Activated naive CD4-positive, alpha-beta T cell treated with anti-CD3 and anti-CD28 coated beads, Interleukin-2, amount 10 ng/mL, durations not matched to agents 5 hours and 36 hours (primary cell): Measurements from ENCODE around the gene CYTIP. TPM values are rescaled to one million over a fixed set of nuclear protein-coding genes. Genes with fewer than 3 reads are reported as not detected.

Experiments
- total RNA-seq, 2 experiments: library from RNA; stranded (reverse); gene quantifications; one replicate each; pipeline ENCODE4 v1.2.3, GENCODE V29; 2021

Gene CYTIP
- 100 to 1,000 TPM; 319 to 334 TPM for total RNA-seq

DNA sequence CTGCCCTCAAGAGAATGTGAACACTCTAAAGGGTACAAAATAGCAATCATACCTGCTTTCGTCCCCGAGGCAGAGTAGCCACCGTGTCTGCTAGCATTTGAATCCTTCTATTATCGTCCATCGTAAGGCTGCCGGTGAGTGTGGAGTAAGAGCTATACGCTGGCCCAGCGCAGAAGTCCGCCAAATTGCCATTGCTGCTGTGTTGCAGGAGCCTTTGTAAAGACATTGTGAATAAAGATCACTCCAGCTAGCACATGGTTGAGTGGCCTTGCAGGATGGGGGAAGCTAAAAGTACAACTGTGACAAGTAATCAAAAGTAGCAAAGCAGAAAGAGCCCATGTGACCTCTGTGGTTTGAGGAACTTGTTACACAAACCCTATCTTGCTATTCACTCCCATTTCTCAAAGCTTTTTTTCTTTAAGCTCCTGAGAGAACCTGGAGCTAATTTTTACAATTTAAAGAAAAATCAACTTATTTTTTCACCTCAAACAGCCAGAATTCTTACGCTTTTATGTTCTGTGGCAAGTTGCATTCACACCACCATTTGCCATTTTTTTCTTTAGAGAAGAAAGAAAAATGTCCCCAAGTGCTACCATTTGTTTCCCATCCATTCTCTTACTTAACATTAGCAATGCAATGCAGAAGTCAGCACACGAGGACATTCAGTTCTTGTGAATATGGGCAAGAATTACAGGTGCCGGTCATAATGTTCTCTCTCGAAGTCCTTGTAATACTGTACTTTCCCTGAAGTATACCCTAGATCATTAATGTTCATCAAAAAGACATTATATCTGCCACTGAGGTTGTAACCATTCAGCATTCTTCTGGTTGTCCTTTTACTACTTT, at the start of gene CYTIP:
Gene CYTIP (minus strand): TSS at position 295 of the 846 bp plus-strand sequence. CDS start 69 bp downstream, at position 226.

Other genes with a start within 250 kb of the CYTIP start
- not detected for gene GALNT5, start 186.4 kb downstream of the CYTIP start, total RNA-seq
- 1 to 10 TPM; 3.1 to 3.5 TPM for gene ERMN, start 118.3 kb downstream of the CYTIP start, total RNA-seq
- gene ACVR1C, start 184.8 kb upstream of the CYTIP start, total RNA-seq = 1 to 10 TPM; 1.8 to 2.1 TPM